GM21390 (cell line): ENCODE data around the gene SLC43A1.

Experiments used
- ATAC-seq: cut with Tn5 transposase; IDR thresholded peaks from one replicate; pipeline ENCODE4 v1.9.1; 2021; ENCODE audit not compliant: unreplicated experiment

The SLC43A1 gene

DNA sequence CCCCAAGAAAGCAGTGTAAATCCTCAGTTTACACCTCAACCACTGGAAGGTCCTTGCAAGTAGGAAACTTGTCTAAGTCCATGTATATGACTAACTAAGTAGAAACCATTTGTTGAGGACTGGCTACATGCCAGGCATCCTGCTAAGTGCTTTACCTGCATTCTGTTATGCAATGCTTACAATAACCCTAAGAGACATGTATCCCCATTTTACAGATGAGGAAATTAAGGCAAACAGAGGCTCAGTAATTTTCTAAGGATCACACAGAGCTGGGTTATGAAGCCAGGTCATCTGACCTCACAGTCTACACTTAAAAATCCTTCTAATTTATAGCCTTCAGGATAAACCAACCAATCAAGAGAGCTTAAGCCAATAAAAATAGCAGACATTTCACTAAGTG is 13.5 kb upstream of the SLC43A1 start:
- ATAC-seq: no peak

DNA sequence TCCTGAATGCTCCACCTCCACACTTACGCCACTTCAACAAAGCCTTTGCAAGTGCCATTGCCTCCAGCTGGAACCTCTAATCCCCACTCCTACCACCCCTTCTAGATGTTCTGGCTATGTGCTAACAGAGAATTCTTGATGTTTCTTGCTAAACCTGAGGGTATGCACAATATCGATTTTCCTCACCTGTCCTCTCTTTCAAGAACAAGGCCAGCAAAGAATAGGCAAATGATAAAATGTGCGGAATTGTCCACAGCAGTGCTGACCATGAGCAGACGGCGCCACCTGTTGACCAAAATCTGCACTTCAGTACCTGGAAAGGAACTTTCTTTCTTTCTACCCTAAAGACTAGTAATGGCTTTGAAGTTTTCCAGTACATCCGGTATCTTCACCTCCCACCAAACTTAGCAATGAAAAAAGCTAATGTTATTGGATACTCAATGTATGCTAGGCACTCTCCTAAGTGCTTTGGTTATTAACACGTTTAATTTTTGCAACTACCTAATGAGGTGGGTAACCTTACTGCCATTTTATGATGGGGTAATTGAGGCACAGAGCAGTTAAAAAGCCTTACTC is 11.6 kb upstream of the SLC43A1 start:
- ATAC-seq: no peak

DNA sequence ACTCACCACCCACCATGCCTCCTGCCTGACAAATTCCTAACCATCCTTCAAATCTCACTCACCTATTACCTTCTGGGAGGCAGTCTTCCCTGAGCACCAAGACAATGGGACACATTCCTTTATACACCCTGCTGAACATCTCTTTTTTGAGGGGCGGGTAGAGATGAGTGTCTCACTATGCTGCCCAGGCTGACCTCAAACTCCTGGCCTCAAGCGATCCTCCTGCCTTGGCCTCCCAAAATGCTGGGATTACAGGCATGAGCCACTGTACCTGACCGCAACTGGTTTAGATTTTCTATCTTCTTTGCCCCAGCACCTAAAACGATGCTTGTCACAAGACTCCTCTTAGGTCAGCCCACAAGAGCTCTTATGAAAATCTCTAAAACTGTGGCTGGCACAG is 7.9 kb upstream of the SLC43A1 start:
- no peak for ATAC-seq

DNA sequence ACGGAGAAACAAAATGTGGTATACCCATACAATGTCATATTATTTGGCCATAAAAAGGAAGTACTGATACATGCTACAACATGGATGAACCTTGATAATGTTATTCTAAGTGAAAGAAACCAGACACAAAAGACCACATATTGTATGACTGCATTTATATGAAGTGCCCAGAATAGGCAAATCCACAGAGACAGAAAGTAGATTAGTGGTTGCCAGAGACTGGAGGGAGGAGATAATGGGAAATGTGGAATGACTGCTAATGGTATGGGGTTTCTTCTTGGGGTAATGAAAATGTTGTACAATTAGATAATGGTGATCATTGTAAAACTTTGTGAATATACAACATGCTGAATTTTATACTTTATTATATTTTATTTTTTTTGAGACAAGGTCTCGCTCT is 5.6 kb upstream of the SLC43A1 start:
- ATAC-seq: no peak

DNA sequence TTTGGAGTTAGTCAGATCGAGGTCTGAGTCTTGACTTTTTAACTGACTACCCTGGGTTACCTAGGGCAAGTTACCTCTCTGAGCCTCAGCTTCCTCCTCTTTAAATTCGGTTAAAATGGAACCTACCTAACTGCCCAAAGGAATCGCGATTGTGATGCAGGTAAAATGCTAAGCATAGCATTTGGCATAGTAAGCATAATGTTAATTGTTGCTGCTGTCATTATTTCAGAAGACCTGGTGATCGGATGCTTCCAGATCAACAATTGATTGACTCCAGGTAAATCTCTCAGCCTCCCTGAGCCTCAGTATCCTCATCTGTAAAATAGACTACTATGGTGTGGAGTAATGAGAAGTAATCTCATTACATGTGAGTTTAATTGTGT is 550 bp upstream of the SLC43A1 start:
- no peak for ATAC-seq

DNA sequence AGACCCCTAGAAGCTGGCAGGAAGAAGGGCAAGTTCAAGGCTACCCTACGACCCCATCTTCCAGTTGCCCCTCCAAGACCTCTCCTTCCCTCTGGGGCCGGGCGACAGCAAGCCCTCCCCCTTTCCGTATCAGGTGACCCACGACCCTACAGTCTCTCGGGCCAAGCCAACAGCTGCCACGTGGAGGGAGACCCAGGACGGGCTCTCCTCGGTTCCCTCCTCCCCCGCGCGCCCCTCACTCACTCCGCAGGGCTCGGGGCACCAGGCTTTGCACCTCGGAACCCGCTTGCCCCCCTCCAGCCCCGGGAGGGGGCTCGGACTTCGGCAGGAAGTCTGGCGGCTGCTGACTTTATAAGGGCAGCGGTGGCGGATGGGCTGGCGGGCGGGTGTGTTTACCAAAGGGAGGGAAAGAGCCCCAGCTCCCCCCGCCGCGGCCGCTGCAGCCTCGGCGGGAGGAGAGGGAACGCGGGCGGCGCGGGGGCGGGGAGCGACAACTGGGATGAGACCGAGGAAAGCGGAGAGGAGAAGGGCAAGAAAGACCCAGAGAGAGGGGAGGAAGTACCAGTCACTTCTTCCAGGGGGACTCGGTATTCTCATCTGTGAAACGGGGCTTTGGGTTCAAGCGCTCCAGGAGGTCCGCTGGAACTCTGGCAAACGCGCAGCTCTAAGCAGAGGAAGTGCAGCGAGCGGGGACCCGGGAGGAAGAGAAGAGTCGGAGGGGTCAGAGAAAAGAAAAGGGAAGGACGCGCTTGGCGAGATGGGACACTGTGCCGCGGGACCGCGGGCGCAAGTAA is 767 bp downstream of the SLC43A1 start:
- ATAC-seq: peak; percentile 11

DNA sequence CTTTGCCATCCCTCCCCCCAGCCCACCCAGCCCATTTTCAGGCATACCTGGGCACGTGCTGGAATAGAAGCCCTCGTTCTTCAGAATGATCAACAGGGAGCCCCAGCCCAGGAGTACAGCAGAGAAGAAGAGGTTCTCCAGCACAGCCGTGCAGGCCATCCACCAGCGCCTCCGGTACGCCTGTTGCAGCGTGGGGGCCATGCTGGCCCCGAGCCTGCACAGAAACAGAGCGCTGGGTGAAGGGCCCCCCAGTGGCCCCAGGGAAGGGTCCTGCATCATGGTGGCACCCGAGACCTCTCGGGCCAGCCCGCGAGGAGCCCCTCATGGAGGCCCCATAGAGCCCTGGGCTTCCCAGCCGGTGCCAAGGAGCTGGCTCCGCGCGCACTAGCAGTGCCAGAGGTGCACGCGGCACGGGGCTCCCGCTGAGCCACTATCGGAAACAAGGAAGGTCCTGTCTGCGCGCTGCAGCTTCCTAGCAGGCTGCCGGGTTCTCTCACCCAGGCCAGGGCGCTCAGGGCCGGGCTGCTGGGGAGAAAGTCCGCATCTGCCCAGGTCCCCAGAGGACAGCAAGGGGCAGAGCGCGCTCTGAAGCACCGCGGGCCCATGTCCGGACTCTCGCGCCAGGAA is 1.5 kb downstream of the SLC43A1 start:
- ATAC-seq: no peak

DNA sequence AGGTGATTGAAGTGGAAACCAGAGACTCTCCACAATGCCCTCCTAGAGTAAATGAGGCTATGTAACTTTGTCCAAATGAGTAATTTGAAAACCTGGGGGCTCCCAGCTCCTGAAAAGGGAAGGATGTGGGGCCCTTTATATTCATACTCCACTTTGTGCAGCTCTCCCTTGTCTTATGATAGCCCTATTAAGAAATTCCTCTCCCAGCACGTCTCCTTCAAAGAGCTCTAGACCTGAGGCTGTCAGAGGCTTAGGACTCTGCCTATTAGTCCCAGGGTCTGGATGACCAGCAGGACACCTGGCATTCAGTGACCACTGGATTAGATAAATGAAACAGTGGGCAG is 2.1 kb downstream of the SLC43A1 start:
- no peak for ATAC-seq

DNA sequence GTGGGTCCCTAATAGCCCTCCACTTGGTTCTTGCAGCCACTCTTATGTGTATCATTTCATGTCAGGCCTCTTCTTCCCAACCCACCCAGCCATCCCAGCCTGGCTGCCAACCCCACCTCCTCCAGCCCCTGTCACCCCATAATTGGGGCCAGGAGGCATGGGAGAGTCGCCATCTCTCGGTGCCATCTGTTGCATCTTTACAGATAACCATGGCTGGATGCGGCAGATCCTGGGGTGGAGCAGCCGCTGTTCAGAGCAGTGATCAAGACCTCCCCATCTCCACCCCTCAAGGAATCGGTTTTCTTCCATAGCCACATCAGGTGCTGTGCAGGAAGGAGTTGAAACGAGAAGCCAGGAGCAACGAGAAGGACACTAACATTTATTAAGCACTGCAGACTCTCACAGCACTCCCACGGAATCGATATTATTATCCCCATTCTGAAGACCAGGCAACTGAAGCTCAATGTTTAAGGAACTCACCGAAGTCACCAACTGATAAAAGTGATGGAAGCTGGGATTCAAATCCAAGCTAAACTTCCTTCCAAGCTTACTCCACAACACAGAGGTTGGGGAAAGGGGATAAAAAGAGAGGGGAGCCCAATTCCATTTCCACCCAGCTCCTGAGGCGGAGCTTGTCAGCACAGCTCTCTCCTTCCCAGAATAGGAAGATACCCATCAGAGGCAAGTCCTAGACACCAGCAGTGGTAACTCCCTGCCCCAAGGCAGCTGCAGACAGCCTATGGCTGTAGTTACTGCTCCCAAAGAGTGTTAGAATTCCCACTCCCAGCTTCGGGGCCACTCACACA is 2.7 kb downstream of the SLC43A1 start:
- no peak for ATAC-seq

DNA sequence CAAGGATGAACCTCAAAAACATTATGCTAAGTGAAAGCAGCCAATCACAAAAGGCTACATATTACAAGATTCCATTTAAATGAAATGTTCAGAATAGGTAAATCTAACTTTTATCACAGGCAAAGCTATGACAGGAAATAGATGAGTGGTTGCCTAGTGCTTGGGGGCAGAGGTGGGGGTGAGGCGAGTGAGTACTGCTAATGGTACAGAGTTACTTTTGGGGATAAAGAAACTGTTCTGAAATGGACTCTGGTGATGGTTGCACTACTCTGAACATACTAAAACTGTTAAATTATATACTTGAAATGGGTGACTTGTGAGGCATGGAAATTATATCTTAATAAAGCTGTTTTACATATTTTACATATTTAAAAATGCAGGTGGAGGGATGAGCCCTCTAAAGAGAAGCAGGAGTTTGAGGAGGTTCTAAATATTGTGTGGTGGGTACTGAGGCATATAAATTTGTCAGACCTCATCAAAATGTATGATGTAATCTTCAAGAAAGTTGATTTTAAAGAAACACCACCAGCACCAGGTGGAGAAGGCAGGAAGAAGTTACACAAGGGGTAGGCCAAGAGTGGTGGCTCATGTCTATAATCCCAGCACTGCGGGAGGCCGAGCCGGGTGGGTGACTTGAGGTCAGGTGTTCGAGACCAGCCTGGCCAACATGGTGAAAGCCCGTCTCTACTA is 3.6 kb downstream of the SLC43A1 start:
- ATAC-seq: no peak

DNA sequence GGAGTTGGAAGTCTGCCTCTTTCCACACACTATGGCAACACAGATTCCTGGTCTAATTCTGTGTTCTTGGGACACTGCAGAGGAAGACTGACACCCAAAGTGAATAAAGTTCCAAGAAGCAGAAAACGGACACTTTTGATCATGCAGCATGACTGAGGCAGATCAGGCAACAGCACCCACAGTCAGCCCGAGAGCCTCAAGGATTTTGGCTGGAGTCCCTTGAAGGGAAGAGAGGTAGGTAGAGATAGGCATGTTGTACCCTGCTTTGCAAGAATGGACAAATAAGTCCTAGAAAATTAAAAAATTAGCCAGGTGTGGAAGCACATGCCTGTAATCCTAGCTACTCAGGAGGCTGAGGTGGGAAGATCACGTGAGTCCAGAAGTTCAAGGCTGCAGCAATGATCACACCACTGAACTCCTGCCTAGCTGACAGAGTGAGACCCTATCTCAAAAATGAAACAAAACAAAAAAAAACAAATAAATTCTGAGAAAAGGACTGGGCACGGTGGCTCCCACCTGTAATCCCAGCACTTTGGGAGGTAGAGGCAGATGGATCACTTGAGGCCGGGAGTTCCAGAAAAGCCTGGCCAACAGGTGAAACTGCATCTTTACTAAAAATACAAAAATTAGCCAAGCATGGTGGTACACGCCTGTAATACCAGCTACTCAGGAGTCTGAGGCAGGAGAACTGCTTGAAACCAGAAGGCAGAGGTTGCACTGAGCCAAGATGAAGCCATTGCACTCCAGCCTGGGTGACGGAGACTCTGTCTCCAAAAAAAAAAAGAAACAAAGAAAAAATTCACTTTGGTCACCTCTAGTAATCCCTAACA is 6.9 kb downstream of the SLC43A1 start:
- no peak for ATAC-seq

DNA sequence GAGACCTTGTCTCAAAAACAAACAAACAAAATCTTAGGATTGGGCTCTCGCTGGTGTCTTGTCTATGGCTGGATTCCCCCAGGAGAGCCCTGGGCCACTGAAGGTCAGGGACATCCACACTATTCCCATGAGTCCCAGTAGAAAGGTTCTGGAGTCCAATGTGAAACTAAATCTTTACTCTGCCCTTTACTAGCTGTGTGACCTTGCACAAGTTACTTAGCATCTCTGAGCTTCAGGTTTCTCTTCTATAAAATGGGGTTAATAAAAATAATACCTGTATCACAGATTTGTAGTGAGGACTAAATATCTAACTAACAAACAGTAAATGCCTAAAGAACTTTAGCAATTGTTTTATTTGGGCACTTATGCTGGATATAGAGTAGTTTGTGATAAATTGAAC is 9.0 kb downstream of the SLC43A1 start:
- no peak for ATAC-seq

DNA sequence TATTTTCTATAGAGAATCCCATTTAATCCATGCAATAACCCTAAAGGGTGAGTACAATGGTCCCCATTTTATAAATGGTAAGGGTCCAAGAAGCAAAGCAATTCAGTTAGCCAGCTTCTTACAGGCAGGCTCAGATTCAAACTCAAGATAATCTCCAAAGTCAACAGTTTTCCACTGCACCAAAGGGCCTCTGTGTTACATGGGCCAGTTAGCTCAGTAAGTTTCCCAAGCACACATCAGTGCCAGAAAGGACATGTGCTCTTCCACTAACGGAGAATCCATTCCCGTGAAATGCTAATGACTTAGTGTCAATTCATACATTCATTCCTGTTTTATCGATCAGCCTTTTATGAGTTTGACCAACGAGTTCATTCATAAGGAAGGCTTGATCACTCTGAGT is 11.0 kb downstream of the SLC43A1 start:
- ATAC-seq: no peak

DNA sequence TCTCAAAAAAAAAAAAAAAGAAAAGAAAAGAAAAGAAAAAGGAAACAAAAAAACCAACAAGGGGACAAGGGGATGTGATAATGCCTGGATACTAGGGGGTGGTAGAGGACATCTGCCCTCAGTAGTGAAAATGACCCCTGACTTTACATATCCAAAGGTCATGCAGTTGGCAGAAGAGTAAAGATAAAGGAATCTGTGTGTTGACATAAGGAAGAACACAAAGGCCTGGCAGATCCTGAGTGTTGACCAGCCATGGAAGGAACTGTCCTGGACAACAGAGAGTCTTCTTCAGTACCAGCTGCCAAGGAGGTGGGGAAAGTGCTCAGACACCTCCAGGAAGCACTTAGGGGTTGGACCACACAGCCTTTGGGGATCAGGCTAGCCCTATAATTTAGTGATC is 12.6 kb downstream of the SLC43A1 start:
- ATAC-seq: no peak

DNA sequence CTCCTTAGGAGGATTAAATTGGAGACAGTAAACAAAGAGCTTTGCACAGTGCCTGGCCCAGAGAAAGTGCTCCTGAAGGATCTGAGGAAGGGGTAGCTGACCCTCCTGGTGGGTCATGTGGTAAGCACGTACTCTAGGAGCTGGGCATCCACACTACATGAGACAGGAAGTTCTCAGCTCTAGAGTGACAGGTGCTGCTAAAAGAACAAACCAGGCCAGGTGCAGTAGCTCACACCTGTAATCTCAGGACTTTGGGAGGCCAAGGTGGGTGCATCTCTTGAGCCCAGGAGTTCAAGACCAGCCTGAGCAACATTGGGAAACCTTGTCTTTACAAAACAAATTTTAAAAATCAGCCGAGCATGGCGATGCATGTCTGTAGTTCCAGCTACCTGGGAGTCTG is 13.1 kb downstream of the SLC43A1 start:
- ATAC-seq: no peak

DNA sequence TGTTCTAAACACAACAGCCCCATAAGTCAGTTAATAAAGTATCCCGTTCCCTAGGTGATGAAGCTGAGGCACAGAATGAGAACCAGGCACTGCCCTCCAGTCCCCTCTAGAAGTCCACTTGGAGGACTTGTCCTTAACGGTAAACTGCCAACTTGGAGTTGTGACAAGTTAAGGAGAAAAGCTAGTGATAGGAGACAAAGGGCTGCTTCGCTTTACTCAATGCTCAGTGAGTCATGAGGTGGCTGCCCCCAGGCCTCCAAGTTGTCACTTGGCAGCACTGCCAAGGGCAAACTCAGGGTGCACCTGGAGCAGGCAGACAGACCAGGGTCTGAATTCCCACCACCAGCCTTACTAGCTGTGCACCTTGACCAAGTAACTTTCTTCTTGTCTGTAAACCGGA is 13.5 kb downstream of the SLC43A1 start:
- no peak for ATAC-seq

DNA sequence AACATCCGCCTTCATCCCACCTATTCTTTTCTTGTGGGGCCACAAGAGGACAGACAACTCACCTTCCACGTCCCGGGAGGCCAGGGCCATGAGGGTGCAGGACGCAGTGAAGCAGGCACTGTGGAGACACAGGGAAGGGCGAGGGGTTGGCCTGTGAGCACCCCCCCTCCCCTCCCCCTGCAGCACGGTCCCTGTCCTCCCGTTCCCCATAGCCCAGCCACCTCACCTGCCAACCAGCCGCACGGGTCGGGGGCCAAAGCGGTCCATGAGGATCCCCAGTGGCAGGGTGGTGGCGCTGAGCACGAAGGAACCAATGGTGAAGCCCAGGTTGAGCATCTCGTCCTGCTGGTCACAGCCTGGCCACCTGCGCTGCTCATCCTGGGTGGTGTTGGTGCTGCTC is 14.6 kb downstream of the SLC43A1 start:
- no peak for ATAC-seq

DNA sequence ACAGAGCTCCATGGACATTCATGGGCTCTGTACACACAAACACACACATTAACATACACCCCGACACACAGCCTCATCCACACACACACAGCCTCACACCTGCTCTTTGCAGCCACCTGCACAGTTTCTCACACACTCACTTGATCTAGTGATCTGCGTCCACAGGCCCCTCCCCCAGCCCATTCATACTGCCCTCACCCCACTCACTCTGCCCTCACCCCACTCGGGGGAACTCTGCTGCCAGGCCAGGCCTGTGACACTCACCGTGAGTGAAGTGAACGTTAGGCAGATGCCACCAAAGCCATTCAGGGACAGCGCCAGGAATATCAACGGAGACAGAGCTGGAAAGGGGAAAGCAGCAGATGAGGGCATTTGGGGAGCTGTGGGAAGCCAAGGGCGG is 15.0 kb downstream of the SLC43A1 start:
- no peak for ATAC-seq

DNA sequence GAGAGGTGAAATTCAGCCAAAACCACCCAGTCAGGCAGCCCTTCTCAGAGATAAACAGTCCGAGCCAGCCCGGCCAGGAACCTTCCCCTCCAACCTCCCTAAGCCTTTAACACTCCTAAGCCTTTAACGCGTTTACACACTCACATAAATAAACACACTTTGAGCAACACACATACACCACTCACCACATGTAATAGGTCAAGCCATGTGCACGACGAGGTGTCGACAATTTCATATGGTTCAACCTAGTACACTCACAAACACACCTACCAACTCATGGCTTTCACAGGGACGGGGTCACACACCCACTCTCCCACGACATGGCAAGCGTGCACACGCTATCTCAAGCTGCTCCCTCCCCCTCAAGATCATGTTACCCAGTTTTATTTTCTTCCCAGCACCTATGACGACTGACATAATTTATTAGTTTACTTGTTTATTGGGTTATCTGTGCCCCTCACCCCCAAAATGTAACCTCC is 15.5 kb downstream of the SLC43A1 start:
- peak; percentile 11 for ATAC-seq

DNA sequence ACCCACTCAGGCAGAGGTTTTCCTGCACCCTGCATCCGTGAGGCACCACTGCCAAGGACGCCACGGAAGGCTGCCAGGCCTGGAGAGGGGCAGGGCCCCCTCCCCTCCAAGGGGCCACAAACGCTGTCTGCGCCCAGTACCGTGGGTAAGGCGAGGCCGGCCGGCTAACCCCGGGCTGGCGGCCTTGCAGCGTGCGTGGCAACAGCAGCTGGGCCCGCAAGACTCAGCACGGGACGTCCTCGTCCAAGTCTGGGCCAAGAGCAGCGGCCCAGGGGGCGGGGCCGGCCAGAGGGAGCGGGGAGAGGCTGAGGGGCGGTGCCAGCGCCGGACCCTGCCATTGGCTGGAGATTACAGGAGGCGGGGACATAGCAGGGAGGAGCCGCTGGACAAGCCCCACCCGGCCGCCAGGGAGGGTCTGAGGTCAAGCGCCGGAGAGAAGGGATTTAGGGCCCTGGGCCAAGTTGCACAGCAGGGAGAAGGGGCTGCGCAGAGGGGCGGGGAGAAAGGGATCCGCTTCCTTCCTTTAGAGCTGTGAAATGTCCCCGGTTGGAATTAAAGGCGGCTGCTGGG is 16.0 kb downstream of the SLC43A1 start:
- peak; percentile 100 for ATAC-seq
